Breast epithelium (tissue), 4 donors: ENCODE measurements around the gene IFNL2. TPM values are rescaled to one million over a fixed set of nuclear protein-coding genes. Genes with fewer than 3 reads are reported as not detected.
"Not testable (repeated sequence)": the region's sequence is repeated elsewhere in the genome, so short reads cannot be mapped to it uniquely, and the experiment has no call there.

Experiments
- DNase-seq, 2 donors: peaks; one replicate each; pipeline ENCODE4 v3.0.0-alpha.2; 2019; ENCODE audit warnings: low spot score in 2 of 2
- H3K27ac ChIP-seq, 2 donors: fragments of 200-600 bp; sonication (generic) in 1 of 2; one replicate each; pipeline ENCODE4 v1.5.1; 2016 to 2019; ENCODE audit warnings: mild to moderate bottlenecking in 1 of 2
- H3K27me3 ChIP-seq, 2 donors: fragments of 200-600 bp; sonication (generic) in 1 of 2; one replicate each; pipeline versions ENCODE4 v1.5.1 to v1.6.0; 2017 to 2019; ENCODE audit warnings: control low read depth in 1 of 2, mild to moderate bottlenecking in 1 of 2
- H3K36me3 ChIP-seq: fragments of 200-600 bp; one replicate; pipeline ENCODE4 v1.5.1; 2019
- H3K4me1 ChIP-seq, 2 donors: fragments of 200-600 bp; sonication (generic); one replicate each; pipeline ENCODE4 v1.5.1; 2016 to 2019; ENCODE audit warnings: control low read depth in 1 of 2
- H3K4me3 ChIP-seq, 3 donors: fragments of 200-600 bp; sonication (generic); 1 replicate in 2 of 3; 2 replicates in 1 of 3; pipeline ENCODE4 v1.5.1; 2016 to 2019; ENCODE audit warnings: mild to moderate bottlenecking in 3 of 3, moderate library complexity in 2 of 3
- H3K9me3 ChIP-seq, 2 donors: fragments of 200-600 bp; sonication (generic) in 1 of 2; one replicate each; pipeline ENCODE4 v1.5.1; 2016 to 2019; ENCODE audit warnings: control low read depth in 1 of 2
- POLR2A ChIP-seq: fragments of 450-650 bp; IDR thresholded peaks from one replicate; pipeline ENCODE4 v1.6.1; 2016; ENCODE audit warnings: antibody characterized with exemption, mild to moderate bottlenecking, moderate library complexity
- POLR2AphosphoS5 ChIP-seq, 3 donors: sonication (generic); formaldehyde crosslinking; IDR thresholded peaks; one replicate each; pipeline ENCODE4 v1.6.1; 2017; ENCODE audit warnings: antibody characterized with exemption in 3 of 3
- intact Hi-C: fragments of 100-400 bp; cut with DNase I; formaldehyde crosslinking; loops from one replicate; pipeline ENCODE4 v1.15.1; 2023; ENCODE audit warnings: low total_unique reads
- total RNA-seq, 3 donors: library from RNA; depleted of rRNA; stranded (reverse); fragments of >200 nt; gene quantifications; one replicate each; pipeline ENCODE4 v1.1.0, GENCODE V29; 2016
- TF ChIP-seq, protein P1 (sequence below), 3 donors: fragments of 450-650 bp; IDR thresholded peaks; one replicate each; pipeline ENCODE4 v1.5.1; 2016 to 2017; ENCODE audit warnings: antibody characterized with exemption in 3 of 3, mild to moderate bottlenecking in 3 of 3, moderate library complexity in 3 of 3

The IFNL2 gene
- total RNA-seq, 3 donors from 2014 or later, result not detected

DNA sequence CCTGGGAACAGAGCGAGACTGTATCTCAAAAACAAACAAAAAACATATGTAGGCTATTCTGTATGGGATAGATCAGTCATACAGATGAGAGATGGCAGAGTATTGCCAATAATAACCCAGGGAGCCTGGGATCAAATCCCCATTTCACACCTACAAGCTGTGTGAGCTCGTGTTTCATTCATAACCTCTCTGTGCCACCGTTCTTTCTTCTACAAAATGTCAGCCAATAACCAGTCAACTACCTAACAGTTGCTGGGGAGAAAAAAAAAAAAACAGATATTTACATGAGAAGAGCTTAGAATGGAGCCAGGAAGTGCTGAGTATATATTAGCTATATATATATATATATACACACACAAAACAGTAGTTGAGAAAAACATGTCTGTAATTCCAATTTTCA lies 6.5 kb upstream of the IFNL2 start:
- Histone ChIP-seq H3K36me3 (no peaks in the 10 kb centered on the region), H3K9me3 (no peaks in the 10 kb centered on the region), H3K27me3 (peaks cover 4 to 46% of the 10 kb centered on the region in 2 donors), H3K27ac (no peak overlapping the region), H3K4me1 (no peaks in the 10 kb centered on the region), H3K4me3 (no peak overlapping the region)
- intact Hi-C loops, result no loop called here
- no peak for DNase-seq
- no peak for TF ChIP-seq POLR2A
- TF ChIP-seq, protein P1, sequence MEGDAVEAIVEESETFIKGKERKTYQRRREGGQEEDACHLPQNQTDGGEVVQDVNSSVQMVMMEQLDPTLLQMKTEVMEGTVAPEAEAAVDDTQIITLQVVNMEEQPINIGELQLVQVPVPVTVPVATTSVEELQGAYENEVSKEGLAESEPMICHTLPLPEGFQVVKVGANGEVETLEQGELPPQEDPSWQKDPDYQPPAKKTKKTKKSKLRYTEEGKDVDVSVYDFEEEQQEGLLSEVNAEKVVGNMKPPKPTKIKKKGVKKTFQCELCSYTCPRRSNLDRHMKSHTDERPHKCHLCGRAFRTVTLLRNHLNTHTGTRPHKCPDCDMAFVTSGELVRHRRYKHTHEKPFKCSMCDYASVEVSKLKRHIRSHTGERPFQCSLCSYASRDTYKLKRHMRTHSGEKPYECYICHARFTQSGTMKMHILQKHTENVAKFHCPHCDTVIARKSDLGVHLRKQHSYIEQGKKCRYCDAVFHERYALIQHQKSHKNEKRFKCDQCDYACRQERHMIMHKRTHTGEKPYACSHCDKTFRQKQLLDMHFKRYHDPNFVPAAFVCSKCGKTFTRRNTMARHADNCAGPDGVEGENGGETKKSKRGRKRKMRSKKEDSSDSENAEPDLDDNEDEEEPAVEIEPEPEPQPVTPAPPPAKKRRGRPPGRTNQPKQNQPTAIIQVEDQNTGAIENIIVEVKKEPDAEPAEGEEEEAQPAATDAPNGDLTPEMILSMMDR (IDR thresholded peaks at IDR 0.05), result no peak

DNA sequence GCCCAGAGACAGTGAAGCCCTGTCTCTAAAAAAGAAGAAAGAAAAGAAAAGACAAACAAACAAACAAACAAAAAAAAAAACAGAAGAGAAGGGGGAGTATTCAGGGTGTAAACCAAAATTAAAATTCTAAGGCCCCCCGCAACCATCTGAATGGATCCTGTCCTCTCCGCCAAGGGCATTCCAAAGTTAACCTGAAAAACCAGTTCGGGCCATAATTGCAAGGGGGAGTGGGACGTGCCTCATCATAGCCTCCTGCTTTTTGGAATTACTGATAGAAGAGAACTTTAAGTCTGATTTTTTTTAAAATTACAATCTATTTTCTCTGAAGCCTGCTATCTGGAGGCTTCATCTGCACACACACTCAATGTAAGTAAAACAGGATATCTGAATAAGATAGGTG lies 5.7 kb upstream of the IFNL2 start:
- H3K36me3 ChIP-seq, result no peaks in the 10 kb centered on the region
- peaks cover 4 to 46% of the 10 kb centered on the region in 2 donors for H3K27me3 ChIP-seq
- TF ChIP-seq POLR2AphosphoS5 (IDR thresholded peaks at IDR 0.05) (no peak), POLR2A (no peak)
- TF ChIP-seq, protein P1 (IDR thresholded peaks at IDR 0.05), result no peak
- DNase-seq, result no peak
- intact Hi-C loops, result no loop called here
- no peaks in the 10 kb centered on the region for H3K4me1 ChIP-seq
- no peak overlapping the region for H3K27ac ChIP-seq
- H3K4me3 ChIP-seq, result no peak overlapping the region
- H3K9me3 ChIP-seq, result no peaks in the 10 kb centered on the region

DNA sequence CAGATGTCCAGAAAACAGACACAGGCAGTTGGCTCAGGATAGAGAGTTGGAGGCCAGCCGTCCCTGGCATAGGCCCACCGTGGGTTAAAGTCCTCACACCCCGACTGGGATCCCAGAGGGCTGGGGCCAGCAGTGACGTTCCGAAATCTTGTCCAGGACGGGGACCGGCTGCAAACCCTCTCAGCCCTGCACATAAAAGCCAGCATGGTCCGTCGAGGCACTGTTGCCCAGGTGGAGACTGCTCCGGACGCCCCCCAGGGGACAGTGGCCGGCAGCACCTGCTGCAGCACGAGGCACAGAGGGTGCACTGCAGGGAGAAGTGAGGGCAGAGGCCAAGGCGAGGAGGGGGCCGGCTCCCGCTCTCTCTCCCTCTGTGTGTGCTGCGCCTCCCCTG lies 4.3 kb upstream of the IFNL2 start:
- TF ChIP-seq POLR2A (no peak), POLR2AphosphoS5 (IDR thresholded peaks at IDR 0.05) (no peak)
- TF ChIP-seq, protein P1 (IDR thresholded peaks at IDR 0.05), result no peak
- Histone ChIP-seq H3K27me3 (peaks cover 4 to 46% of the 10 kb centered on the region in 2 donors), H3K4me1 (no peaks in the 10 kb centered on the region), H3K4me3 (peak overlapping the region in 1 of 3 donors; percentile 35), H3K36me3 (no peaks in the 10 kb centered on the region), H3K9me3 (no peaks in the 10 kb centered on the region), H3K27ac (no peak overlapping the region)
- intact Hi-C loops, result no loop called here
- DNase-seq, result no peak

DNA sequence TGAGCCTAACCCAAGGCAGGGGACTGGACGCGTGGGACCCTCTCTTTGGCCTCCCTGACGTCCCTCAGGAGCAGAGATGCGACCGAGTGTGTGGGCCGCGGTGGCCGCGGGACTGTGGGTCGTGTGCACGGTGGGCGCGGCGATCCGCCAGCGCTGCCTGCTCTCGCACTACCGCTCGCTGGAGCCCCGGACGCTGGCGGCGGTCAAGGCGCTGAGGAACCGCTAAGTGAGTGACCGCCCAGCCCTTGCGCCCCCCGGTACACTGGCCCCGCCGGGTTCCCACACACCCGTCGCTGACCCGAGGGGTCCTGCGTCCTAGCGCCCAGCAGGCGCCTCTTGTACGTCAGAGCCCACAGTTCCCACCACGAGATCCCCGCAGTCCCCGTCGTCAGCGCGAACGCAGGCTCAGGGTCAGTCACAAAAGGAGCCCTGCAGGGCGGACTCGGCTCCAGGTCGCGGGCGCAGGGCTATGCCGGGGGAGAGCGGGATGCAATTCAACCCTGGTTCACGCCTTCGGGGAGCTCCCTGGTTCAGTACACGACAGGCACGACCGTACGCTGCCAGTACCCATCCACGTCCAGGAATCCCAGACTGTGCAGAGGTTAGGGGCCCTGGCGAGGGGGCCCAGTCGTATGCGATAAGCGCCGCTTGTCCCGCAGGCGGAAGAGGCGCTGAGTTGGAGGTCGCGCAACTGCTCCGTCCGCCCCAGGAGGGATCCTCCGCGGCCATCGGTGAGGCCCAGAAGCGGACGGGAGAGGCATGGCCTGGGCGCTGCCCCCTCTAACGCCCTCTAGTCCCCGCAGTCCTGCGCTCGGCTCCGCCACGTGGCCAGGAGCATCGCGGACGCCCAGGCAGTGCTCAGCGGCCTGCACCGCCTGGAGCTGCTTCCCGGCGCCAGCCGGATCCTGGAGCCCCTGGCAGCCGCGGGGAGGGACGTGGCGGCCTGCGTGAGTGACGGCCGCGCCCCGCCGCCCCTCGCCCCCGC lies 3.6 kb upstream of the IFNL2 start:
- Histone ChIP-seq H3K4me1 (no peaks in the 10 kb centered on the region), H3K9me3 (no peaks in the 10 kb centered on the region), H3K27ac (no peak overlapping the region), H3K36me3 (no peaks in the 10 kb centered on the region), H3K4me3 (peak overlapping the region in 1 of 3 donors; percentile 35), H3K27me3 (peaks cover 4 to 46% of the 10 kb centered on the region in 2 donors)
- no peak for DNase-seq
- intact Hi-C loops, result no loop called here
- TF ChIP-seq POLR2A (no peak), POLR2AphosphoS5 (IDR thresholded peaks at IDR 0.05) (no peak)
- TF ChIP-seq, protein P1 (IDR thresholded peaks at IDR 0.05), result no peak

DNA sequence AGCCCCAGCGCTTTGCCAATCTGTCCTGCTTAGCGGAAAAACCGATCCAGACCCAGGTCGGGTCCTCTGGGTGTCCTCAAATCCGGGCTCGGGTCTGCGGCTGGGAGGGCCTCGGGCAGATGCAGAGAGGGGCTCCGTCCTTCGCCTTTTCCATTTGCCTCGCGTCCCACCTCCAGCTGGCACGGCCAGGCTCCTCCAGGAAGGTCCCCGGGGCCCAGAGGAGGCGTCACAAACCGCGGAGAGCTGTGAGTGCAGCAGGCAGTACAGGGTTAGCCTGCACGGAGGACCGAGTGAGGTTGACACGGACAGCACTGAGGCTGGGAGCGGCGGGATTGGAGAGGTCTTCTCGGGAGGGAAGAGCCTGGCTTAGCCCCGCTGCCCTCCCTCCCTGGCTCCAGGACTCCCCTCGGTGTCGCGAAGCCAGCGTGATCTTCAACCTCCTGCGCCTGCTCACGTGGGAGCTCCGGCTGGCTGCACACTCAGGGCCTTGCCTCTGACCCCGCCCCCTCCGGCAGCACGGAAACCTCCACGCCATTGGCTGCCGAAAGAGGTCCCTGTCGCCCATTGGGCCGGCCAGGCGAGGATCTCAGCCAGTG lies 2.8 kb upstream of the IFNL2 start:
- Histone ChIP-seq H3K4me1 (no peaks in the 10 kb centered on the region), H3K4me3 (no peak overlapping the region), H3K27ac (no peak overlapping the region), H3K27me3 (peaks cover 4 to 41% of the 10 kb centered on the region in 2 donors), H3K36me3 (no peaks in the 10 kb centered on the region), H3K9me3 (no peaks in the 10 kb centered on the region)
- TF ChIP-seq POLR2AphosphoS5 (IDR thresholded peaks at IDR 0.05), result no peak
- DNase-seq, result no peak
- intact Hi-C loops, result no loop called here

DNA sequence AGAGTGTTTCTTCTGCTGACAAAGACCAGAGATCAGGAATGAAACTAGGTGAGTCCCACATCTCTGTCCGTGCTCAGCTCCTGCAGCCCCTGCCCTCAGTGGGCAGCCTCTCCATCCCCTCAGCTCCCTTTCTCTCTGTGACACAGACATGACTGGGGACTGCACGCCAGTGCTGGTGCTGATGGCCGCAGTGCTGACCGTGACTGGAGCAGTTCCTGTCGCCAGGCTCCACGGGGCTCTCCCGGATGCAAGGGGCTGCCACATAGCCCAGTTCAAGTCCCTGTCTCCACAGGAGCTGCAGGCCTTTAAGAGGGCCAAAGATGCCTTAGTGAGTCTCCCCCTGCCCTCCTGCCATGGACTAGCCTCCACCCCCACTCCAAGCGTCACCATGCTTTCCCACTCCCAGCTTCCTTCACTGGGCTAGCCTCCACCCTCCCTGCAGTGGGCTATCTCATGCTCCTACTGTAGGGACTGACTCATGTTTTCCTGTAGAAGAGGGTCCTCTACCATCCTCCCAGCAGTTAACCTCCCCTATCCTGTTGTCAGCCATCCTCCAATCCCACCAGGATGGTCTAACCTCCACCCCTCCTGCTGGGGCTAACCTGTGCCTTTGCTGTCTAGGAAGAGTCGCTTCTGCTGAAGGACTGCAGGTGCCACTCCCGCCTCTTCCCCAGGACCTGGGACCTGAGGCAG lies 481 bp downstream of the IFNL2 start:
- H3K4me3 ChIP-seq, intact Hi-C loops, H3K4me1 ChIP-seq, H3K9me3 ChIP-seq, H3K27ac ChIP-seq, H3K36me3 ChIP-seq, DNase-seq: not testable (repeated sequence)
- H3K27me3 ChIP-seq, result peaks cover 4 to 19% of the 10 kb centered on the region in 2 donors

DNA sequence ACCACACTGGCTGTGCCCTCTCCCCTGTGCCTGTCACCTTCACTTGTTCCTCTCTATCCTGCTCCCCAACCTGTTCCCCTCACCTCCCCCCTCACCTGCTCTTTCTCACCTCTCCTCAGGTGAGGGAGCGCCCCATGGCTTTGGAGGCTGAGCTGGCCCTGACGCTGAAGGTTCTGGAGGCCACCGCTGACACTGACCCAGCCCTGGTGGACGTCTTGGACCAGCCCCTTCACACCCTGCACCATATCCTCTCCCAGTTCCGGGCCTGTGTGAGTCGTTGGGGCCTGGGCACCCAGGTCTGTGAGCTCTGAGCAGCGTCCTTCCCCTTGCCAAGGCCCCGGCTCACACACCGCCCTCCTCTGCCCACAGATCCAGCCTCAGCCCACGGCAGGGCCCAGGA lies 1.2 kb downstream of the IFNL2 start:
- intact Hi-C loops, H3K36me3 ChIP-seq, H3K27ac ChIP-seq, H3K4me1 ChIP-seq, DNase-seq, H3K9me3 ChIP-seq, H3K4me3 ChIP-seq: not testable (repeated sequence)
- peaks cover 0 to 12% of the 10 kb centered on the region in 2 donors for H3K27me3 ChIP-seq
